ENCODE measurements around the gene GRM7.

GRM7 gene

GRCh38 chr3:7657214-7658112 is 796.5 kb downstream of the GRM7 start:
- no peak for DNase-seq (ENCODE audit: low spot score)

- no peak for DNase-seq (ENCODE audit: low spot score)
Observed at GRCh38 chr3:7658294-7658693, 797.4 kb downstream of the GRM7 start.

GRCh38 chr3:7659079-7659478 is 798.2 kb downstream of the GRM7 start:
- no peak for DNase-seq (ENCODE audit: low spot score)

- no peak for DNase-seq (ENCODE audit: low spot score)
Observed at GRCh38 chr3:7663771-7664170, 802.9 kb downstream of the GRM7 start.

- DNase-seq (ENCODE audit: low spot score), result no peak
Observed at GRCh38 chr3:7667774-7668173, 806.9 kb downstream of the GRM7 start.

- no peak for DNase-seq (ENCODE audit: low spot score)
Observed at GRCh38 chr3:7669641-7670040, 808.7 kb downstream of the GRM7 start.

GRCh38 chr3:7678521-7678920 is 817.6 kb downstream of the GRM7 start:
- DNase-seq (ENCODE audit: low spot score), result no peak

GRCh38 chr3:7682822-7683229 is 821.9 kb downstream of the GRM7 start:
- peak; percentile 26 for DNase-seq (ENCODE audit: low spot score)

- no peak for DNase-seq (ENCODE audit: low spot score)
Observed at GRCh38 chr3:7683426-7683825, 822.5 kb downstream of the GRM7 start.

- DNase-seq (ENCODE audit: low spot score), result no peak
Observed at GRCh38 chr3:7684182-7684715, 823.3 kb downstream of the GRM7 start.

GRCh38 chr3:7687428-7688147 is 826.7 kb downstream of the GRM7 start:
- no peak for DNase-seq (ENCODE audit: low spot score)

- no peak for DNase-seq (ENCODE audit: low spot score)
Observed at GRCh38 chr3:7692866-7693265, 832.0 kb downstream of the GRM7 start.

GRCh38 chr3:7693976-7694375 is 833.1 kb downstream of the GRM7 start:
- DNase-seq (ENCODE audit: low spot score), result no peak

- DNase-seq (ENCODE audit: low spot score), result no peak
Observed at GRCh38 chr3:7695049-7695448, 834.1 kb downstream of the GRM7 start.

GRCh38 chr3:7696320-7696719 is 835.4 kb downstream of the GRM7 start:
- DNase-seq (ENCODE audit: low spot score), result no peak

GRCh38 chr3:7697548-7697947 is 836.6 kb downstream of the GRM7 start:
- DNase-seq (ENCODE audit: low spot score), result no peak

GRCh38 chr3:7700539-7700938 is 839.6 kb downstream of the GRM7 start:
- DNase-seq (ENCODE audit: low spot score), result no peak

- no peak for DNase-seq (ENCODE audit: low spot score)
Observed at GRCh38 chr3:7700977-7701376, 840.1 kb downstream of the GRM7 start.

- DNase-seq (ENCODE audit: low spot score), result no peak
Observed at GRCh38 chr3:7707187-7707586, 846.3 kb downstream of the GRM7 start.

GRCh38 chr3:7709376-7710082 is 848.6 kb downstream of the GRM7 start:
- no peak for DNase-seq (ENCODE audit: low spot score)

GRCh38 chr3:7710284-7710683 is 849.4 kb downstream of the GRM7 start:
- DNase-seq (ENCODE audit: low spot score), result no peak

GRCh38 chr3:7713724-7714123 is 852.8 kb downstream of the GRM7 start:
- no peak for DNase-seq (ENCODE audit: low spot score)

All from AG08395 (cell line).